DOHH2 (cell line): Measurements from ENCODE around the gene MARCHF9.
A peak's percentile ranks its signal among the peaks of the same experiment; 100 is the strongest.

Experiments used
- H3F3A ChIP-seq: fragments of 200-600 bp; sonication (generic), shearing (Covaris generic); 2 replicates; pipeline ENCODE4 v1.6.0; 2016; ENCODE audit warnings: antibody characterized with exemption, mild to moderate bottlenecking; ENCODE audit not compliant: control insufficient read depth, insufficient read depth
- H3K27ac ChIP-seq: fragments of 200-600 bp; sonication (generic); 2 replicates; pipeline ENCODE4 v1.5.1; 2014; ENCODE audit warnings: low read depth, mild to moderate bottlenecking, low read length, moderate library complexity
- H3K27me3 ChIP-seq: fragments of 200-600 bp; sonication (generic); 2 replicates; pipeline ENCODE4 v1.6.1; 2014; ENCODE audit warnings: mild to moderate bottlenecking, low read length, mixed read lengths; ENCODE audit not compliant: control insufficient read depth
- H3K36me3 ChIP-seq: fragments of 200-600 bp; sonication (generic); 2 replicates; pipeline ENCODE4 v1.6.1; 2014; ENCODE audit warnings: mild to moderate bottlenecking, low read length, moderate library complexity, mixed read lengths; ENCODE audit not compliant: control insufficient read depth
- H3K4me1 ChIP-seq: fragments of 200-600 bp; sonication (generic); 2 replicates; pipeline ENCODE4 v1.6.1; 2014; ENCODE audit warnings: mild to moderate bottlenecking, low read length, mixed read lengths; ENCODE audit not compliant: control insufficient read depth
- H3K4me2 ChIP-seq: fragments of 200-600 bp; sonication (generic); 2 replicates; pipeline ENCODE4 v1.6.0; 2014; ENCODE audit warnings: mild to moderate bottlenecking, low read length, moderate library complexity
- H3K4me3 ChIP-seq: fragments of 200-600 bp; sonication (generic); 2 replicates; pipeline ENCODE4 v1.5.1; 2014; ENCODE audit warnings: mild to moderate bottlenecking, low read length, mixed read lengths
- H3K79me2 ChIP-seq: fragments of 200-600 bp; sonication (generic); 2 replicates; pipeline ENCODE4 v1.6.1; 2014; ENCODE audit warnings: mild to moderate bottlenecking, low read length, mixed read lengths; ENCODE audit not compliant: control insufficient read depth
- H3K9me2 ChIP-seq: fragments of 200-600 bp; sonication (generic); replicated peaks from 2 replicates; pipeline ENCODE4 v1.6.1; 2014; ENCODE audit warnings: mild to moderate bottlenecking, low read length, mixed read lengths; ENCODE audit not compliant: control insufficient read depth
- H3K9me3 ChIP-seq: fragments of 200-600 bp; sonication (generic); 2 replicates; pipeline ENCODE4 v1.6.1; 2014; ENCODE audit warnings: antibody characterized with exemption, low read length, mixed read lengths; ENCODE audit not compliant: control insufficient read depth, insufficient read depth
- H4K20me1 ChIP-seq: fragments of 200-600 bp; sonication (generic); 2 replicates; pipeline ENCODE4 v1.6.0; 2014; ENCODE audit warnings: low read depth, mild to moderate bottlenecking, antibody characterized with exemption, low read length, moderate library complexity; ENCODE audit not compliant: control insufficient read depth, insufficient read depth
- EZH2phosphoT487 ChIP-seq: fragments of 200-600 bp; sonication (generic); IDR thresholded peaks from 2 replicates; pipeline ENCODE4 v1.6.1; 2017; ENCODE audit warnings: borderline replicate concordance, mild to moderate bottlenecking, antibody characterized with exemption, low read length, moderate library complexity, mixed read lengths
- TF ChIP-seq, protein P1 (sequence below): fragments of 200-600 bp; sonication (generic); IDR thresholded peaks from one replicate; pipeline ENCODE4 v1.5.1; 2014; ENCODE audit warnings: antibody characterized with exemption, mild to moderate bottlenecking, low read depth, low read length; ENCODE audit not compliant: poor library complexity, severe bottlenecking

The MARCHF9 gene

DNA sequence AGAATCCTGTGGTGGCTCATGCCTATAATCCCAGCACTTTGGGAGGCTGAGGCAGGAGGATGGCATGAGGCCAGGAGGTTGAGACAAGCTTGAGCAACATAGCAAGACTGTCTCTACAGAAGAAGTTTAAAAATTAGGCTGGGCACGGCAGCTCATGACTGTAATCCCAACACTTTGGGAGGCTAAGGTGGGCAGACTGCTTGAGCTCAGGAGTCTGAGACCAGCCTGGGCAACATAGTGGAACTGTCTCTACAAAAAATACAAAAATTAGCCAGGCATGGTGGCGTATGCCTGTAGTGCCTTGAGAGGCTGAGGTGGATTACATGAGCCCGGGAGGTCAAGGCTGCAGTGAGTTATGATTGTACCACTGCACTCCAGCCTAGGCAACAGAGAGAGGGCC is 13.0 kb downstream of the MARCHF9 start:
- peaks cover 11% of the 10 kb centered on the region for H3K79me2 ChIP-seq
- H3K4me3 ChIP-seq, result no peak overlapping the region
- H4K20me1 ChIP-seq, result no peaks in the 10 kb centered on the region
- no peaks in the 10 kb centered on the region for H3K9me3 ChIP-seq
- peaks cover 24% of the 10 kb centered on the region for H3K36me3 ChIP-seq
- H3F3A ChIP-seq, result peaks cover 5% of the 10 kb centered on the region
- H3K4me2 ChIP-seq, result no peak overlapping the region
- H3K9me2 ChIP-seq, result no peaks in the 10 kb centered on the region
- H3K27ac ChIP-seq, result no peak overlapping the region
- no peak for TF ChIP-seq EZH2phosphoT487
- TF ChIP-seq, protein P1, sequence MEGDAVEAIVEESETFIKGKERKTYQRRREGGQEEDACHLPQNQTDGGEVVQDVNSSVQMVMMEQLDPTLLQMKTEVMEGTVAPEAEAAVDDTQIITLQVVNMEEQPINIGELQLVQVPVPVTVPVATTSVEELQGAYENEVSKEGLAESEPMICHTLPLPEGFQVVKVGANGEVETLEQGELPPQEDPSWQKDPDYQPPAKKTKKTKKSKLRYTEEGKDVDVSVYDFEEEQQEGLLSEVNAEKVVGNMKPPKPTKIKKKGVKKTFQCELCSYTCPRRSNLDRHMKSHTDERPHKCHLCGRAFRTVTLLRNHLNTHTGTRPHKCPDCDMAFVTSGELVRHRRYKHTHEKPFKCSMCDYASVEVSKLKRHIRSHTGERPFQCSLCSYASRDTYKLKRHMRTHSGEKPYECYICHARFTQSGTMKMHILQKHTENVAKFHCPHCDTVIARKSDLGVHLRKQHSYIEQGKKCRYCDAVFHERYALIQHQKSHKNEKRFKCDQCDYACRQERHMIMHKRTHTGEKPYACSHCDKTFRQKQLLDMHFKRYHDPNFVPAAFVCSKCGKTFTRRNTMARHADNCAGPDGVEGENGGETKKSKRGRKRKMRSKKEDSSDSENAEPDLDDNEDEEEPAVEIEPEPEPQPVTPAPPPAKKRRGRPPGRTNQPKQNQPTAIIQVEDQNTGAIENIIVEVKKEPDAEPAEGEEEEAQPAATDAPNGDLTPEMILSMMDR, result no peak
- peaks cover 43% of the 10 kb centered on the region for H3K4me1 ChIP-seq
- H3K27me3 ChIP-seq, result peaks cover 30% of the 10 kb centered on the region

DNA sequence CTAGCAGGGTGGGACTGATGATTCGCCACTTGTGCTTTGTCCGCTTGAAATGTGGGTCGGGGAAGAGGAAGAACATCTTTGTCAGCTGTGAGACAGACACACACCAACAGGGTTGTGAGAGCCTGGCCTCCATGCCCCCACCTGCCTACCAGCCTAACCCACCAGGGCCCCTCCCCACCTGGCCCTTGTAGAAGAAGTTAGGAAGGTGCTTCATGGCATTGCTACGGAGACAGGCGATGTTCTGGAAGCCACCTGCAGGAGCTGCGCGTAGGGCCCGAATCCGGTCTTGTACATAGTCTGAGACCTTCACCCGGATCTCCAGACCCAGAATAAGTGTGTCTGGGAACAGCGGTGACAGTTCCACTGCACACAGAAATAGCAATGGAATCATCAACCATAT is 14.7 kb downstream of the MARCHF9 start:
- H3K27ac ChIP-seq, result no peak overlapping the region
- H4K20me1 ChIP-seq, result no peaks in the 10 kb centered on the region
- peaks cover 24% of the 10 kb centered on the region for H3K36me3 ChIP-seq
- H3K79me2 ChIP-seq, result peaks cover 11% of the 10 kb centered on the region
- H3K9me2 ChIP-seq, result no peaks in the 10 kb centered on the region
- peaks cover 25% of the 10 kb centered on the region for H3K27me3 ChIP-seq
- TF ChIP-seq, protein P1, result no peak
- TF ChIP-seq EZH2phosphoT487, result no peak
- H3F3A ChIP-seq, result no peaks in the 10 kb centered on the region
- no peak overlapping the region for H3K4me3 ChIP-seq
- H3K9me3 ChIP-seq, result no peaks in the 10 kb centered on the region
- no peak overlapping the region for H3K4me2 ChIP-seq
- H3K4me1 ChIP-seq, result peaks cover 40% of the 10 kb centered on the region

DNA sequence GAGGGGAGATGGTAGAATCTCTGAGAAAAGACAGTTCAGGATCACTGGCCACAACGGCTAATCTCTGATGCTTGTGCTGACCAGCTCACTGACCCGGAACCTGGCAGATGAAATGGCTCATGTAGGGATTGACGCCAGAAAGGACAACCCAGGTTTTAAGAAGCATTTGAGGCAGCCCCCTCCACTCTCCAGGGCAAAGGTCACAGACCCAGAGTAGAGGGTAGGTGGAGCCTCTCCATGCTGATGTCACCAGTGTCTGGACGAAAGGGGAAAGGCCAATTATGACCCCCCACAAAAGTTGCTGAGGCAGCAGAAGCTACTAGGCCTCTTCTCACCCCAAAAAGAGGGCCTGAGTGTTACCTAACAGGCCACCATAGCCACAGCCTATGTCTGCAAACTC is 15.8 kb downstream of the MARCHF9 start:
- H3K36me3 ChIP-seq, result peaks cover 24% of the 10 kb centered on the region
- H3K27ac ChIP-seq, result no peak overlapping the region
- TF ChIP-seq EZH2phosphoT487, result no peak
- TF ChIP-seq, protein P1, result no peak

More for the DNA sequence above, 15.8 kb downstream of the MARCHF9 start:
- Histone ChIP-seq H3K9me2 (no peaks in the 10 kb centered on the region), H3K79me2 (peaks cover 11% of the 10 kb centered on the region), H4K20me1 (no peaks in the 10 kb centered on the region), H3K27me3 (peaks cover 13% of the 10 kb centered on the region), H3K4me1 (peaks cover 29% of the 10 kb centered on the region), H3K4me3 (peak overlapping the region; percentile 89), H3K4me2 (peak overlapping the region; percentile 88), H3K9me3 (no peaks in the 10 kb centered on the region), H3F3A (no peaks in the 10 kb centered on the region)
